Measurements from ENCODE around the gene NOM1.

NOM1 gene

GRCh38 chr7:157003756-157004520 is 54.4 kb downstream of the NOM1 start:
- 1% methylated on average over 60 of the region's 60 CpGs for WGBS, 2 experiments
- Histone ChIP-seq H3K9me3 (ENCODE audit: control insufficient read depth, low read length) (no peaks in the 10 kb centered on the region), H3K4me1 (ENCODE audit: control insufficient read depth, insufficient read depth, low read length) (peaks cover 31% of the 10 kb centered on the region), H3K4me3 (ENCODE audit: insufficient read depth, low read depth, low read length) (no peak overlapping the region), H3K27me3 (ENCODE audit: control insufficient read depth, insufficient read depth, low read length, poor library complexity, severe bottlenecking) (peaks cover 100% of the 10 kb centered on the region), H3K27ac (ENCODE audit: insufficient read depth, low read depth, low read length, poor library complexity, severe bottlenecking) (no peak overlapping the region), H3K36me3 (ENCODE audit: control insufficient read depth, insufficient read depth, low read length) (no peaks in the 10 kb centered on the region)

- Histone ChIP-seq H3K4me1 (ENCODE audit: control insufficient read depth, insufficient read depth, low read length) (peaks cover 32% of the 10 kb centered on the region), H3K9me3 (ENCODE audit: control insufficient read depth, low read length) (no peaks in the 10 kb centered on the region), H3K27ac (ENCODE audit: insufficient read depth, low read depth, low read length, poor library complexity, severe bottlenecking) (no peak overlapping the region), H3K4me3 (ENCODE audit: insufficient read depth, low read depth, low read length) (no peak overlapping the region), H3K27me3 (ENCODE audit: control insufficient read depth, insufficient read depth, low read length, poor library complexity, severe bottlenecking) (peaks cover 100% of the 10 kb centered on the region), H3K36me3 (ENCODE audit: control insufficient read depth, insufficient read depth, low read length) (no peaks in the 10 kb centered on the region)
- WGBS, 2 experiments = 5% methylated on average over 52 to 53 of the region's 56 CpGs
These were observed 55.3 kb downstream of the NOM1 start for GRCh38 chr7:157004521-157005455.

- no peak overlapping the region for H3K4me3 ChIP-seq (ENCODE audit: insufficient read depth, low read depth, low read length)
- 1 to 2% methylated on average over 77 of the region's 77 CpGs for WGBS, 2 experiments
- H3K9me3 ChIP-seq (ENCODE audit: control insufficient read depth, low read length) = no peaks in the 10 kb centered on the region
- no peaks in the 10 kb centered on the region for H3K36me3 ChIP-seq (ENCODE audit: control insufficient read depth, insufficient read depth, low read length)
- no peak overlapping the region for H3K27ac ChIP-seq (ENCODE audit: insufficient read depth, low read depth, low read length, poor library complexity, severe bottlenecking)
- H3K27me3 ChIP-seq (ENCODE audit: control insufficient read depth, insufficient read depth, low read length, poor library complexity, severe bottlenecking) = peaks cover 99% of the 10 kb centered on the region
- peaks cover 32% of the 10 kb centered on the region for H3K4me1 ChIP-seq (ENCODE audit: control insufficient read depth, insufficient read depth, low read length)
These were observed 56.1 kb downstream of the NOM1 start for GRCh38 chr7:157005456-157006204.

DNA sequence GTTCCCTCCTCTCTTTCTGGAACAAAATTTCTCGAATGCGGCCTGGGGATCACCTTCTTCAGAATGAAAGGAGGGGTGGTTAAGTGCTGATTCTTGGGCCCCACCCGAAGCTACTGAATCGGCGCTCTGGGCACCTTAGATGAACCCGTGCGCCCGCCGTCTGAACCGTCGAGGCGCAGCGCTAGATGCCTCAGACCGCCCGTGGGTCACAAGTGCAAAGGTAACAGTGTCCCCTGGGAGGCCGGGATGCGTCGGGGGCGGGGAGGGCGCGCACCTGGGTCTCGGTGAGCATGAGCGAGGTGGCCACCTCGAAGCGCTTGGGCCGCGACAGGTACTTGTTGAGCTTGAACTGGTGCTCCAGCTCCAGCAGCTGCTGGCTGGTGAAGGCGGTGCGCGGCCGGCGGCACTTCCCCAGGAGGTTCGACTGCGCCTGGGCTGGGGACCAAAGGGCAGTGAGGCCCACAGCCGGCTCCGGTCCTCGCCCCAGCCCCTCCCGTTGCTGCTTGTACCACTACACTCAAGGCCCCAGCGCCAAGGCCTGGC is 56.8 kb downstream of the NOM1 start:
- WGBS, 2 experiments = 2 to 3% methylated on average over 39 of the region's 39 CpGs

GRCh38 chr7:157006829-157007469 is 57.4 kb downstream of the NOM1 start:
- peaks cover 28% of the 10 kb centered on the region for H3K4me1 ChIP-seq (ENCODE audit: control insufficient read depth, insufficient read depth, low read length)
- H3K27me3 ChIP-seq (ENCODE audit: control insufficient read depth, insufficient read depth, low read length, poor library complexity, severe bottlenecking) = peaks cover 99% of the 10 kb centered on the region
- H3K4me3 ChIP-seq (ENCODE audit: insufficient read depth, low read depth, low read length) = no peak overlapping the region
- H3K27ac ChIP-seq (ENCODE audit: insufficient read depth, low read depth, low read length, poor library complexity, severe bottlenecking) = no peak overlapping the region
- H3K36me3 ChIP-seq (ENCODE audit: control insufficient read depth, insufficient read depth, low read length) = no peaks in the 10 kb centered on the region
- WGBS, 2 experiments = 10 to 11% methylated on average over 6 to 7 of the region's 7 CpGs
- H3K9me3 ChIP-seq (ENCODE audit: control insufficient read depth, low read length) = no peaks in the 10 kb centered on the region

More for the DNA sequence above, 56.8 kb downstream of the NOM1 start:
- H3K27me3 ChIP-seq (ENCODE audit: control insufficient read depth, insufficient read depth, low read length, poor library complexity, severe bottlenecking) = peaks cover 99% of the 10 kb centered on the region
- H3K36me3 ChIP-seq (ENCODE audit: control insufficient read depth, insufficient read depth, low read length) = no peaks in the 10 kb centered on the region
- H3K4me1 ChIP-seq (ENCODE audit: control insufficient read depth, insufficient read depth, low read length) = peaks cover 28% of the 10 kb centered on the region
- H3K27ac ChIP-seq (ENCODE audit: insufficient read depth, low read depth, low read length, poor library complexity, severe bottlenecking) = no peak overlapping the region
- H3K4me3 ChIP-seq (ENCODE audit: insufficient read depth, low read depth, low read length) = no peak overlapping the region
- no peaks in the 10 kb centered on the region for H3K9me3 ChIP-seq (ENCODE audit: control insufficient read depth, low read length)

GRCh38 chr7:157007470-157008066 is 58.1 kb downstream of the NOM1 start:
- H3K4me3 ChIP-seq (ENCODE audit: insufficient read depth, low read depth, low read length) = no peak overlapping the region

GRCh38 chr7:157008206-157009169 is 59.0 kb downstream of the NOM1 start:
- no peak overlapping the region for H3K27ac ChIP-seq (ENCODE audit: insufficient read depth, low read depth, low read length, poor library complexity, severe bottlenecking)
- H3K9me3 ChIP-seq (ENCODE audit: control insufficient read depth, low read length) = no peaks in the 10 kb centered on the region
- 9 to 10% methylated on average over 35 of the region's 35 CpGs for WGBS, 2 experiments
- H3K36me3 ChIP-seq (ENCODE audit: control insufficient read depth, insufficient read depth, low read length) = no peaks in the 10 kb centered on the region
- peaks cover 13% of the 10 kb centered on the region for H3K4me1 ChIP-seq (ENCODE audit: control insufficient read depth, insufficient read depth, low read length)
- peaks cover 99% of the 10 kb centered on the region for H3K27me3 ChIP-seq (ENCODE audit: control insufficient read depth, insufficient read depth, low read length, poor library complexity, severe bottlenecking)
- H3K4me3 ChIP-seq (ENCODE audit: insufficient read depth, low read depth, low read length) = no peak overlapping the region

More at GRCh38 chr7:157007470-157008066, 58.1 kb downstream of the NOM1 start:
- Histone ChIP-seq H3K9me3 (ENCODE audit: control insufficient read depth, low read length) (no peaks in the 10 kb centered on the region), H3K27me3 (ENCODE audit: control insufficient read depth, insufficient read depth, low read length, poor library complexity, severe bottlenecking) (peaks cover 99% of the 10 kb centered on the region), H3K27ac (ENCODE audit: insufficient read depth, low read depth, low read length, poor library complexity, severe bottlenecking) (no peak overlapping the region), H3K36me3 (ENCODE audit: control insufficient read depth, insufficient read depth, low read length) (no peaks in the 10 kb centered on the region), H3K4me1 (ENCODE audit: control insufficient read depth, insufficient read depth, low read length) (peaks cover 22% of the 10 kb centered on the region)
- WGBS, 2 experiments = 6 to 7% methylated on average over 18 of the region's 18 CpGs

- H3K36me3 ChIP-seq (ENCODE audit: control insufficient read depth, insufficient read depth, low read length) = no peaks in the 10 kb centered on the region
- no peak overlapping the region for H3K27ac ChIP-seq (ENCODE audit: insufficient read depth, low read depth, low read length, poor library complexity, severe bottlenecking)
- peaks cover 6% of the 10 kb centered on the region for H3K4me1 ChIP-seq (ENCODE audit: control insufficient read depth, insufficient read depth, low read length)
- H3K9me3 ChIP-seq (ENCODE audit: control insufficient read depth, low read length) = no peaks in the 10 kb centered on the region
- 3 to 4% methylated on average over 49 of the region's 49 CpGs for WGBS, 2 experiments
- H3K27me3 ChIP-seq (ENCODE audit: control insufficient read depth, insufficient read depth, low read length, poor library complexity, severe bottlenecking) = peaks cover 99% of the 10 kb centered on the region
- H3K4me3 ChIP-seq (ENCODE audit: insufficient read depth, low read depth, low read length) = no peak overlapping the region
These were observed 59.8 kb downstream of the NOM1 start for GRCh38 chr7:157009170-157009777.

Data from ectodermal cell (in vitro differentiated cells).